ENCODE measurements around the gene SLC22A5.

SLC22A5 gene

GRCh38 chr5:132368186-132368585 lies 1.3 kb upstream of the SLC22A5 start:
- DNase-seq, result no peak

GRCh38 chr5:132369007-132369473 lies 470 bp upstream of the SLC22A5 start:
- DNase-seq, result no peak

- no peak for DNase-seq
Measured at GRCh38 chr5:132370181-132370970, 866 bp downstream of the SLC22A5 start.

GRCh38 chr5:132370971-132371602 lies 1.6 kb downstream of the SLC22A5 start:
- DNase-seq, result no peak

GRCh38 chr5:132371603-132371994 lies 2.1 kb downstream of the SLC22A5 start:
- no peak for DNase-seq

GRCh38 chr5:132372127-132372526 lies 2.6 kb downstream of the SLC22A5 start:
- DNase-seq, result no peak

GRCh38 chr5:132372542-132372941 lies 3.0 kb downstream of the SLC22A5 start:
- no peak for DNase-seq

- DNase-seq, result no peak
Measured at GRCh38 chr5:132375957-132376356, 6.4 kb downstream of the SLC22A5 start.

- DNase-seq, result no peak
Measured at GRCh38 chr5:132376694-132377641, 7.5 kb downstream of the SLC22A5 start.

GRCh38 chr5:132377738-132378137 lies 8.2 kb downstream of the SLC22A5 start:
- no peak for DNase-seq

- no peak for DNase-seq
Measured at GRCh38 chr5:132378580-132378979, 9.1 kb downstream of the SLC22A5 start.

- DNase-seq, result no peak
Measured at GRCh38 chr5:132380047-132380446, 10.5 kb downstream of the SLC22A5 start.

GRCh38 chr5:132380741-132381140 lies 11.2 kb downstream of the SLC22A5 start:
- no peak for DNase-seq

GRCh38 chr5:132381614-132382013 lies 12.1 kb downstream of the SLC22A5 start:
- no peak for DNase-seq

- no peak for DNase-seq
Measured at GRCh38 chr5:132383261-132383660, 13.8 kb downstream of the SLC22A5 start.

- DNase-seq, result no peak
Measured at GRCh38 chr5:132383984-132384383, 14.5 kb downstream of the SLC22A5 start.

- DNase-seq, result no peak
Measured at GRCh38 chr5:132384506-132385050, 15.1 kb downstream of the SLC22A5 start.

GRCh38 chr5:132385326-132386105 lies 16.0 kb downstream of the SLC22A5 start:
- DNase-seq, result peak; percentile 12

GRCh38 chr5:132386644-132387286 lies 17.3 kb downstream of the SLC22A5 start:
- DNase-seq, result peak; percentile 4

GRCh38 chr5:132387640-132388117 lies 18.2 kb downstream of the SLC22A5 start:
- DNase-seq, result no peak

All from NCI-H774 (cell line).